ENCODE results near the gene BICDL1. TPM values are rescaled to one million over a fixed set of nuclear protein-coding genes. Genes with fewer than 3 reads are reported as not detected.
A peak's percentile ranks its signal among the peaks of the same experiment; 100 is the strongest.

BICDL1 gene
- 9.0 TPM for total RNA-seq
- long read RNA-seq, partial matches to known transcripts = 0 of 9 reads
- long read RNA-seq, other reads (novel, unspliced or antisense) = 9 of 9 reads

GRCh38 chr12:119988472-119989360 lies at the start of gene BICDL1:
Gene BICDL1, plus strand, starts transcription at chr12:119989236. Its CDS starts 633 bp downstream, at chr12:119989869.
- no peak for TF ChIP-seq CTCF (IDR thresholded peaks at IDR 0.05)
- peaks cover 35% of the 10 kb centered on the region for H3K27me3 ChIP-seq (ENCODE audit: low read depth)
- H3K36me3 ChIP-seq = no peaks in the 10 kb centered on the region
- DNase-seq (peak; percentile 95), ATAC-seq (peak; percentile 98)
- peak within 1 kb of the TSS; percentile 60 for H3K27ac ChIP-seq
- intact Hi-C loops (cut with DNase I) = no loop called here
- peak within 1 kb of the TSS; percentile 62 for H3K4me3 ChIP-seq
- peaks cover 18% of the 10 kb centered on the region for H3K4me1 ChIP-seq
- H3K9me3 ChIP-seq = no peaks in the 10 kb centered on the region

GRCh38 chr12:119940897-119941296 lies 48.1 kb upstream of the BICDL1 start:
- no peak for ATAC-seq
- H3K4me1 ChIP-seq = peaks cover 8% of the 10 kb centered on the region
- no peak overlapping the region for H3K4me3 ChIP-seq
- no peak overlapping the region for H3K27ac ChIP-seq
- no peak for DNase-seq
- no peaks in the 10 kb centered on the region for H3K36me3 ChIP-seq
- intact Hi-C loops (cut with DNase I) = no loop called here
- TF ChIP-seq CTCF (IDR thresholded peaks at IDR 0.05) = no peak
- H3K9me3 ChIP-seq = no peaks in the 10 kb centered on the region
- no peaks in the 10 kb centered on the region for H3K27me3 ChIP-seq (ENCODE audit: low read depth)

GRCh38 chr12:119942386-119942785 lies 46.6 kb upstream of the BICDL1 start:
- no peak for DNase-seq
- no peak for TF ChIP-seq CTCF (IDR thresholded peaks at IDR 0.05)
- no peaks in the 10 kb centered on the region for H3K36me3 ChIP-seq
- no peak overlapping the region for H3K4me3 ChIP-seq
- no peaks in the 10 kb centered on the region for H3K9me3 ChIP-seq
- no peaks in the 10 kb centered on the region for H3K27me3 ChIP-seq (ENCODE audit: low read depth)
- H3K4me1 ChIP-seq = peaks cover 2% of the 10 kb centered on the region
- H3K27ac ChIP-seq = no peak overlapping the region
- intact Hi-C loops (cut with DNase I) = no loop called here
- peak in 1 of 2 donors; percentile 34 for ATAC-seq

- ATAC-seq (no peak), DNase-seq (no peak)
- no peak for TF ChIP-seq CTCF (IDR thresholded peaks at IDR 0.05)
- Histone ChIP-seq H3K27ac (no peak overlapping the region), H3K9me3 (no peaks in the 10 kb centered on the region), H3K36me3 (no peaks in the 10 kb centered on the region), H3K4me1 (no peaks in the 10 kb centered on the region), H3K4me3 (no peak overlapping the region), H3K27me3 (ENCODE audit: low read depth) (no peaks in the 10 kb centered on the region)
- intact Hi-C loops (cut with DNase I) = no loop called here
Observed at GRCh38 chr12:119946213-119946612, 42.8 kb upstream of the BICDL1 start.

- DNase-seq (no peak), ATAC-seq (no peak)
- Histone ChIP-seq H3K27ac (no peak overlapping the region), H3K27me3 (ENCODE audit: low read depth) (no peaks in the 10 kb centered on the region), H3K4me3 (no peak overlapping the region), H3K4me1 (no peaks in the 10 kb centered on the region), H3K9me3 (no peaks in the 10 kb centered on the region), H3K36me3 (no peaks in the 10 kb centered on the region)
- intact Hi-C loops (cut with DNase I) = no loop called here
- TF ChIP-seq CTCF (IDR thresholded peaks at IDR 0.05) = no peak
Observed at GRCh38 chr12:119949145-119949544, 39.9 kb upstream of the BICDL1 start.
